ENCODE measurements around the gene PLXNA2. TPM values are rescaled to one million over a fixed set of nuclear protein-coding genes. Genes with fewer than 3 reads are reported as not detected.

Gene PLXNA2
- total and polyA plus RNA-seq, 7 donors: 4.4 to 33.6 (median 20.8) TPM

DNA sequence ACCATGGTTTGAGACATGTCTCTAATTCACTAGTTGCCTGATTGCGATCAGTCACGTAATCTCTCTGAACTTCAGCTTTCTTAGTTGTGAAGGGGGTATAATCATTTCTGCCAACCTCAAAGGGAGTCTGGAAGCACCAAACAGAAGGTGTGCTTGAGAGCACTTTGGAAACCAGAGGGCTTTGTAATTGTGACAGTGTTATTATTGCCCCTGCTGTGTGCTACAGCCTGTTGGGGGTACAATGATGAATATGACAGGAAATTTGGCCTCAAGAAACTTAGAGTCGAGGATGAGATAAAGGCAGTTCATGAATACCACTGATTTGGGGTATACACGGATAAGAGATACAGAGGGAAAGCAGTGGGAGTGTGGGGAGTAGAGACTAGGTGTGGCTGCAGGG lies 183.1 kb downstream of the PLXNA2 start:
- peaks cover 6% of the 10 kb centered on the region for H3K4me1 ChIP-seq
- H3K36me3 ChIP-seq (ENCODE audit: insufficient read depth in 1 of 2, low read depth in 1 of 2): peaks cover 0 to 45% of the 10 kb centered on the region in 2 donors
- no peak overlapping the region for H3K4me3 ChIP-seq
- no peak for ATAC-seq
- intact Hi-C loops (cut with DNase I): no loop called here
- DNase-seq: no peak
- H3K9me3 ChIP-seq: no peaks in the 10 kb centered on the region
- TF ChIP-seq, protein P1, sequence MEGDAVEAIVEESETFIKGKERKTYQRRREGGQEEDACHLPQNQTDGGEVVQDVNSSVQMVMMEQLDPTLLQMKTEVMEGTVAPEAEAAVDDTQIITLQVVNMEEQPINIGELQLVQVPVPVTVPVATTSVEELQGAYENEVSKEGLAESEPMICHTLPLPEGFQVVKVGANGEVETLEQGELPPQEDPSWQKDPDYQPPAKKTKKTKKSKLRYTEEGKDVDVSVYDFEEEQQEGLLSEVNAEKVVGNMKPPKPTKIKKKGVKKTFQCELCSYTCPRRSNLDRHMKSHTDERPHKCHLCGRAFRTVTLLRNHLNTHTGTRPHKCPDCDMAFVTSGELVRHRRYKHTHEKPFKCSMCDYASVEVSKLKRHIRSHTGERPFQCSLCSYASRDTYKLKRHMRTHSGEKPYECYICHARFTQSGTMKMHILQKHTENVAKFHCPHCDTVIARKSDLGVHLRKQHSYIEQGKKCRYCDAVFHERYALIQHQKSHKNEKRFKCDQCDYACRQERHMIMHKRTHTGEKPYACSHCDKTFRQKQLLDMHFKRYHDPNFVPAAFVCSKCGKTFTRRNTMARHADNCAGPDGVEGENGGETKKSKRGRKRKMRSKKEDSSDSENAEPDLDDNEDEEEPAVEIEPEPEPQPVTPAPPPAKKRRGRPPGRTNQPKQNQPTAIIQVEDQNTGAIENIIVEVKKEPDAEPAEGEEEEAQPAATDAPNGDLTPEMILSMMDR (IDR thresholded peaks at IDR 0.05): no peak
- 92 to 94% (median 92%) methylated on average over 4 of the region's 4 CpGs for WGBS, 3 donors
- H3K27me3 ChIP-seq (ENCODE audit: insufficient read depth in 3 of 3, low read length in 2 of 3): no peaks in the 10 kb centered on the region
- no peak overlapping the region for H3K27ac ChIP-seq

DNA sequence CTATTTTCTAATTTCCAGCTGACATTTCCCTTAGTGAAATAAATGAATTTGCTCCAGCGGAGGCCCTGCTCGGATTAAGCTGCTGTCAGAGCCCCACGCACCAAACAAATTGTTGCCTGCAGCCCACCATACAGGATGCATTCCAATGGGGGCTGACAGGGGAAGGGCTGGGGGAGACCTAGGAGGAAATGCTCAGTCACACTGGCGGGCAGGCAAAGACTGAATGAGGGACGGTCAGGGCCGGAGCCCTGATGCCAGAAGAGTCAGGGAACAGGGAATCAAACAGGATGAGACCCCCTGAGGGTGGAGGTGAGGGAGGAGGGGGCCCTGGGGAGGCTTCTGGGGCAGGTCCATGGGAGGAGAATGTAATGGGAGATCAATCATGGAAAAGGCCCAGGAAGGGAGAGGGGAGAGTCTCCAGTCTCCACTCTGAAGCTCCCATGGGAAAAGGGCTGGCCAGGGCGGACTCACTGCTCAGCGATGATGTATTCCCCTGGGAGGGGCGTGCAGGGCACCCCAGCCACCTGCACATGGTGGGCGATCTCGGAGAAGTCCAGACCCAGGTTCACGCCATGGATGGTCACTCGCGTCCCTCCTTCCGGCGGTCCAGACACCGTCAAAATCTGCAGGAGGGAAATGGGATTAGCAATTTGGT lies 183.8 kb downstream of the PLXNA2 start:
- H3K4me1 ChIP-seq: peaks cover 6% of the 10 kb centered on the region
- ATAC-seq (no peak), DNase-seq (no peak)
- intact Hi-C loops (cut with DNase I): no loop called here
- TF ChIP-seq, protein P1 (IDR thresholded peaks at IDR 0.05): no peak
- no peak overlapping the region for H3K4me3 ChIP-seq
- peaks cover 0 to 49% of the 10 kb centered on the region in 2 donors for H3K36me3 ChIP-seq (ENCODE audit: insufficient read depth in 1 of 2, low read depth in 1 of 2)
- H3K27me3 ChIP-seq (ENCODE audit: insufficient read depth in 3 of 3, low read length in 2 of 3): no peaks in the 10 kb centered on the region
- 86 to 90% (median 90%) methylated on average over 17 of the region's 17 CpGs for WGBS, 3 donors
- no peaks in the 10 kb centered on the region for H3K9me3 ChIP-seq
- no peak overlapping the region for H3K27ac ChIP-seq

DNA sequence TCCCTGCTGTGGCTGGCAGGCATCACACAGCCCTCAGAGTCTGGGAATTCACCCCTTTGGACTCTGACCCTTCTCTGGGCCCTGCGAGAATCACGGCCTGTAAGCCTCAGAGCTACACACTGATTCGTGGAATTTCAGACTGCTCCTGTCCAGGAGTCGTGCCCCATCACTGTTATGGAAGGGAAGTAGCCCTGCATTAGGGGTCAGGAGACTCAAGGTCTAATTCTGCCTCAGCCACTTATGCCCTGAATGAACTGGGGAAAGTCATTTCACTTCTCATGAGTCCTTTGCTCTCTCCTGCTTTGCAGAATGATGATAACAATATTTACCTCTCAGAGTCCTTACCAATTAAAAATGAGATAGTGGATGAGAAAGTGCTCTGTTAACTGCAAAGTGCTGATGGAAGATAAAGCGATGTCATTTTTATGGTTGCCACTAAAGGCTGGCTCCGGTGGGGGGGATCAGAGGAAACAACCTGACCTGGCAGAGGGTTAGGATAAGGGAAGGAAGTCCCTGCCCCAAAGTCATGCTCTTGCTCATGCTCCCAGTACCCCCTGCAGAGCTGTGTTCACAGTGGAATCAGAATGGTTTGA lies 184.7 kb downstream of the PLXNA2 start:
- Histone ChIP-seq H3K36me3 (ENCODE audit: insufficient read depth in 1 of 2, low read depth in 1 of 2) (peaks cover 0 to 49% of the 10 kb centered on the region in 2 donors), H3K9me3 (no peaks in the 10 kb centered on the region), H3K27ac (no peak overlapping the region), H3K4me1 (peaks cover 6% of the 10 kb centered on the region), H3K27me3 (ENCODE audit: insufficient read depth in 3 of 3, low read length in 2 of 3) (no peaks in the 10 kb centered on the region), H3K4me3 (no peak overlapping the region)
- TF ChIP-seq, protein P1 (IDR thresholded peaks at IDR 0.05): no peak
- 84 to 91% (median 89%) methylated on average over 6 of the region's 6 CpGs for WGBS, 3 donors
- intact Hi-C loops (cut with DNase I): no loop called here
- DNase-seq (no peak), ATAC-seq (no peak)

DNA sequence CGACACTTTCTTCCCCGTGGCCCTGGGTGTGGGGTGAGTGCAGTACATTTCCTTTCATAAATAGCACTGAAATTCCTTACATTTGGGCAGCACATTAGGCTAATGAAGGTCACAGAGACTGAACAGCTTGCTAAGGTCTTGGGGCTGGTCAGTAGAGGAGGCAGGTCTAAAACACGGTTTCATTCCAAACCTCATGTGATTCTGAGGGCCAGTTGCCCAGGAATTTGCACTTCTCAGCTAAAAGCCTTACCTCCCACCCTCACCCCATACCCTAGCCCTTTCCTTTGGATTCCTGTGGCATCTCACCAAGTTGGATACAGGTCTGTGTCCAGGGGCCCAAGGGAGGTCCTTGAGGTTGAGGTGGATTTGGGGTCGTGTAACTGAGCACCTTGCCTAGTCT lies 185.4 kb downstream of the PLXNA2 start:
- H3K9me3 ChIP-seq: no peaks in the 10 kb centered on the region
- intact Hi-C loops (cut with DNase I): no loop called here
- no peak overlapping the region for H3K27ac ChIP-seq
- no peaks in the 10 kb centered on the region for H3K27me3 ChIP-seq (ENCODE audit: insufficient read depth in 3 of 3, low read length in 2 of 3)
- peaks cover 0 to 56% of the 10 kb centered on the region in 2 donors for H3K36me3 ChIP-seq (ENCODE audit: insufficient read depth in 1 of 2, low read depth in 1 of 2)
- 71 to 81% (median 73%) methylated on average over 4 of the region's 4 CpGs for WGBS, 3 donors
- H3K4me3 ChIP-seq: no peak overlapping the region
- DNase-seq: no peak
- no peak for ATAC-seq
- H3K4me1 ChIP-seq: peaks cover 6% of the 10 kb centered on the region
- TF ChIP-seq, protein P1 (IDR thresholded peaks at IDR 0.05): no peak

Data from psoas muscle (tissue), 8 donors.